Measurements from ENCODE around the gene TRIP13.
"Not testable (repeated sequence)": the region's sequence is repeated elsewhere in the genome, so short reads cannot be mapped to it uniquely, and the experiment has no call there.

The TRIP13 gene

GRCh38 chr5:852018-852417 is 40.7 kb upstream of the TRIP13 start:
- no peaks in the 10 kb centered on the region for H3F3A ChIP-seq (ENCODE audit: control insufficient read depth, insufficient read depth)
- H3K4me2 ChIP-seq (ENCODE audit: low read length), result no peak overlapping the region
- H4K20me1 ChIP-seq (ENCODE audit: control insufficient read depth, insufficient read depth, low read depth, low read length), result no peaks in the 10 kb centered on the region
- no peaks in the 10 kb centered on the region for H3K27me3 ChIP-seq (ENCODE audit: control insufficient read depth, low read length)
- H3K36me3 ChIP-seq (ENCODE audit: control insufficient read depth, low read length), result no peaks in the 10 kb centered on the region
- H3K9me2 ChIP-seq (replicated peaks; ENCODE audit: control insufficient read depth, low read length), result no peaks in the 10 kb centered on the region
- H3K79me2 ChIP-seq (ENCODE audit: control insufficient read depth, low read length), result no peaks in the 10 kb centered on the region
- no peak overlapping the region for H3K27ac ChIP-seq (ENCODE audit: low read depth, low read length)
- no peaks in the 10 kb centered on the region for H3K4me1 ChIP-seq (ENCODE audit: control insufficient read depth, low read length)
- no peak overlapping the region for H3K4me3 ChIP-seq (ENCODE audit: low read length)
- H3K9me3 ChIP-seq (ENCODE audit: control insufficient read depth, insufficient read depth, low read length), result no peaks in the 10 kb centered on the region
- TF ChIP-seq CTCF (IDR thresholded peaks at IDR 0.05; ENCODE audit: low read depth, low read length, poor library complexity, severe bottlenecking), result no peak
- TF ChIP-seq EZH2phosphoT487 (IDR thresholded peaks at IDR 0.05; ENCODE audit: borderline replicate concordance, low read length), result no peak

GRCh38 chr5:852431-853401 is 40.0 kb upstream of the TRIP13 start:
- Histone ChIP-seq H3K4me2 (ENCODE audit: low read length) (no peak overlapping the region), H3K4me1 (ENCODE audit: control insufficient read depth, low read length) (no peaks in the 10 kb centered on the region), H3K4me3 (ENCODE audit: low read length) (no peak overlapping the region), H3K9me2 (replicated peaks; ENCODE audit: control insufficient read depth, low read length) (no peaks in the 10 kb centered on the region), H3K79me2 (ENCODE audit: control insufficient read depth, low read length) (no peaks in the 10 kb centered on the region), H4K20me1 (ENCODE audit: control insufficient read depth, insufficient read depth, low read depth, low read length) (no peaks in the 10 kb centered on the region), H3K27ac (ENCODE audit: low read depth, low read length) (no peak overlapping the region), H3K36me3 (ENCODE audit: control insufficient read depth, low read length) (no peaks in the 10 kb centered on the region), H3K27me3 (ENCODE audit: control insufficient read depth, low read length) (no peaks in the 10 kb centered on the region), H3F3A (ENCODE audit: control insufficient read depth, insufficient read depth) (no peaks in the 10 kb centered on the region), H3K9me3 (ENCODE audit: control insufficient read depth, insufficient read depth, low read length) (no peaks in the 10 kb centered on the region)
- TF ChIP-seq CTCF (IDR thresholded peaks at IDR 0.05; ENCODE audit: low read depth, low read length, poor library complexity, severe bottlenecking), result no peak

- H3K4me2 ChIP-seq (ENCODE audit: low read length); H3K79me2 ChIP-seq (ENCODE audit: control insufficient read depth, low read length); H3K27me3 ChIP-seq (ENCODE audit: control insufficient read depth, low read length); H4K20me1 ChIP-seq (ENCODE audit: control insufficient read depth, insufficient read depth, low read depth, low read length); H3K36me3 ChIP-seq (ENCODE audit: control insufficient read depth, low read length); H3K9me2 ChIP-seq (replicated peaks; ENCODE audit: control insufficient read depth, low read length); H3K27ac ChIP-seq (ENCODE audit: low read depth, low read length); H3K4me3 ChIP-seq (ENCODE audit: low read length); H3K9me3 ChIP-seq (ENCODE audit: control insufficient read depth, insufficient read depth, low read length); H3F3A ChIP-seq (ENCODE audit: control insufficient read depth, insufficient read depth); H3K4me1 ChIP-seq (ENCODE audit: control insufficient read depth, low read length): not testable (repeated sequence)
Measured at GRCh38 chr5:853416-854090, 39.1 kb upstream of the TRIP13 start.

GRCh38 chr5:854217-854616 is 38.5 kb upstream of the TRIP13 start:
- no peaks in the 10 kb centered on the region for H3F3A ChIP-seq (ENCODE audit: control insufficient read depth, insufficient read depth)
- H3K79me2 ChIP-seq (ENCODE audit: control insufficient read depth, low read length), result no peaks in the 10 kb centered on the region
- H3K36me3 ChIP-seq (ENCODE audit: control insufficient read depth, low read length), result no peaks in the 10 kb centered on the region
- TF ChIP-seq CTCF (IDR thresholded peaks at IDR 0.05; ENCODE audit: low read depth, low read length, poor library complexity, severe bottlenecking), result no peak
- no peak for TF ChIP-seq EZH2phosphoT487 (IDR thresholded peaks at IDR 0.05; ENCODE audit: borderline replicate concordance, low read length)
- H3K4me3 ChIP-seq (ENCODE audit: low read length), result no peak overlapping the region
- H3K27me3 ChIP-seq (ENCODE audit: control insufficient read depth, low read length), result no peaks in the 10 kb centered on the region
- no peaks in the 10 kb centered on the region for H4K20me1 ChIP-seq (ENCODE audit: control insufficient read depth, insufficient read depth, low read depth, low read length)
- no peak overlapping the region for H3K27ac ChIP-seq (ENCODE audit: low read depth, low read length)
- H3K4me1 ChIP-seq (ENCODE audit: control insufficient read depth, low read length), result no peaks in the 10 kb centered on the region
- no peak overlapping the region for H3K4me2 ChIP-seq (ENCODE audit: low read length)
- H3K9me2 ChIP-seq (replicated peaks; ENCODE audit: control insufficient read depth, low read length), result no peaks in the 10 kb centered on the region
- H3K9me3 ChIP-seq (ENCODE audit: control insufficient read depth, insufficient read depth, low read length), result no peaks in the 10 kb centered on the region
